OCI-LY1 (cell line): ENCODE data around the gene UST.

Experiments used
- H2AFZ ChIP-seq: fragments of 200-600 bp; sonication (generic), shearing (Covaris generic); 2 replicates; pipeline ENCODE4 v1.6.0; 2014; ENCODE audit warnings: antibody characterized with exemption, mild to moderate bottlenecking, low read length
- H3F3A ChIP-seq: fragments of 200-600 bp; sonication (generic), shearing (Covaris generic); 2 replicates; pipeline ENCODE4 v1.6.0; 2014; ENCODE audit warnings: mild to moderate bottlenecking, antibody characterized with exemption, low read length, moderate library complexity; ENCODE audit not compliant: insufficient read depth
- H3K27ac ChIP-seq: fragments of 200-600 bp; sonication (generic); 2 replicates; pipeline ENCODE4 v1.5.1; 2014; ENCODE audit warnings: low read length, mixed run types, mild to moderate bottlenecking, low read depth; ENCODE audit not compliant: poor library complexity, severe bottlenecking
- H3K27me3 ChIP-seq: fragments of 200-600 bp; sonication (generic); 2 replicates; pipeline ENCODE4 v1.6.0; 2014; ENCODE audit warnings: antibody characterized with exemption, mild to moderate bottlenecking, low read length, moderate library complexity; ENCODE audit not compliant: insufficient read depth
- H3K36me3 ChIP-seq: fragments of 200-600 bp; sonication (generic); 2 replicates; pipeline ENCODE4 v1.6.1; 2014; ENCODE audit warnings: mild to moderate bottlenecking, antibody characterized with exemption, low read length, moderate library complexity, mixed read lengths; ENCODE audit not compliant: insufficient read depth
- H3K4me1 ChIP-seq: fragments of 200-600 bp; sonication (generic); 2 replicates; pipeline ENCODE4 v1.5.1; 2014; ENCODE audit warnings: mild to moderate bottlenecking, low read length, moderate library complexity; ENCODE audit not compliant: insufficient read depth, severe bottlenecking
- H3K4me2 ChIP-seq: fragments of 200-600 bp; sonication (generic), shearing (Covaris generic); 2 replicates; pipeline ENCODE4 v1.6.1; 2014; ENCODE audit warnings: low read length
- H3K4me3 ChIP-seq: fragments of 200-600 bp; sonication (generic); 2 replicates; pipeline ENCODE4 v1.5.1; 2014; ENCODE audit warnings: low read length, low read depth, mild to moderate bottlenecking, mixed read lengths; ENCODE audit not compliant: poor library complexity, severe bottlenecking
- H3K79me2 ChIP-seq: fragments of 200-600 bp; shearing (Covaris generic); 2 replicates; pipeline ENCODE4 v1.6.1; 2016; ENCODE audit warnings: mixed run types, low read length, mixed read lengths; ENCODE audit not compliant: insufficient read depth
- H3K9ac ChIP-seq: fragments of 200-600 bp; sonication (generic), shearing (Covaris generic); 2 replicates; pipeline ENCODE4 v1.6.1; 2014; ENCODE audit warnings: mild to moderate bottlenecking, low read length, mixed read lengths
- H3K9me2 ChIP-seq: fragments of 200-600 bp; sonication (generic), shearing (Covaris generic); 2 replicates; pipeline ENCODE4 v1.6.1; 2014; ENCODE audit warnings: low read depth, mild to moderate bottlenecking, low read length, mixed read lengths
- H3K9me3 ChIP-seq: fragments of 200-600 bp; shearing (Covaris generic); 2 replicates; pipeline ENCODE4 v1.6.1; 2014; ENCODE audit warnings: low read length, mixed read lengths
- H4K20me1 ChIP-seq: fragments of 200-600 bp; sonication (generic), shearing (Covaris generic); 2 replicates; pipeline ENCODE4 v1.6.0; 2016; ENCODE audit warnings: mild to moderate bottlenecking, low read length; ENCODE audit not compliant: insufficient read depth
- CTCF ChIP-seq: fragments of 200-600 bp; sonication (generic), shearing (Covaris generic); IDR thresholded peaks from 2 replicates; pipeline ENCODE4 v1.5.1; 2017; ENCODE audit warnings: mild to moderate bottlenecking, antibody characterized with exemption, low read length, moderate library complexity, mixed read lengths
- EZH2 ChIP-seq: fragments of 200-600 bp; sonication (generic), shearing (Covaris generic); IDR thresholded peaks from 2 replicates; pipeline ENCODE4 v1.8.0; 2017; ENCODE audit warnings: borderline replicate concordance, mixed run types, mild to moderate bottlenecking, antibody characterized with exemption, low read length, moderate library complexity, mixed read lengths

The UST gene

GRCh38 chr6:149112976-149113375 lies 366.1 kb downstream of the UST start:
- TF ChIP-seq EZH2 (no peak), CTCF (no peak)
- H3K36me3 ChIP-seq = no peaks in the 10 kb centered on the region
- H3K4me1 ChIP-seq = peaks cover 8% of the 10 kb centered on the region
- no peaks in the 10 kb centered on the region for H4K20me1 ChIP-seq
- H3K4me2 ChIP-seq = no peak overlapping the region
- no peak overlapping the region for H3K4me3 ChIP-seq
- H3K9me3 ChIP-seq = no peaks in the 10 kb centered on the region
- no peaks in the 10 kb centered on the region for H3F3A ChIP-seq
- H3K9me2 ChIP-seq = no peaks in the 10 kb centered on the region
- no peaks in the 10 kb centered on the region for H3K27me3 ChIP-seq
- H2AFZ ChIP-seq = no peak overlapping the region
- H3K27ac ChIP-seq = no peak overlapping the region
- H3K79me2 ChIP-seq = no peaks in the 10 kb centered on the region
- H3K9ac ChIP-seq = no peak overlapping the region

GRCh38 chr6:149114167-149114566 lies 367.3 kb downstream of the UST start:
- H4K20me1 ChIP-seq = no peaks in the 10 kb centered on the region
- no peak overlapping the region for H2AFZ ChIP-seq
- H3K36me3 ChIP-seq = no peaks in the 10 kb centered on the region
- no peak overlapping the region for H3K9ac ChIP-seq
- H3K4me3 ChIP-seq = no peak overlapping the region
- H3K4me1 ChIP-seq = peaks cover 8% of the 10 kb centered on the region
- H3K9me2 ChIP-seq = no peaks in the 10 kb centered on the region
- no peaks in the 10 kb centered on the region for H3K9me3 ChIP-seq
- no peaks in the 10 kb centered on the region for H3K27me3 ChIP-seq
- no peak overlapping the region for H3K4me2 ChIP-seq
- no peaks in the 10 kb centered on the region for H3F3A ChIP-seq
- TF ChIP-seq EZH2 = no peak
- no peak for TF ChIP-seq CTCF
- H3K79me2 ChIP-seq = no peaks in the 10 kb centered on the region
- no peak overlapping the region for H3K27ac ChIP-seq

GRCh38 chr6:149118737-149119653 lies 372.2 kb downstream of the UST start:
- Histone ChIP-seq H3K9ac (no peak overlapping the region), H3K9me3 (no peaks in the 10 kb centered on the region), H3F3A (no peaks in the 10 kb centered on the region), H3K36me3 (no peaks in the 10 kb centered on the region), H3K4me3 (no peak overlapping the region), H2AFZ (no peak overlapping the region), H3K79me2 (no peaks in the 10 kb centered on the region), H4K20me1 (no peaks in the 10 kb centered on the region), H3K4me1 (no peaks in the 10 kb centered on the region), H3K27ac (no peak overlapping the region), H3K4me2 (no peak overlapping the region), H3K27me3 (no peaks in the 10 kb centered on the region), H3K9me2 (no peaks in the 10 kb centered on the region)
- TF ChIP-seq CTCF (no peak), EZH2 (no peak)
